BLaER1 treated with 17β-estradiol and CSF1 and Interleukin-3, amounts not matched to agents 10 nM and 100 nM (cell line): ENCODE data around the gene GMDS.

Experiments
- H3K27ac ChIP-seq, 11 experiments: shearing (Covaris generic); formaldehyde crosslinking; 2 replicates each; pipeline ENCODE4 v1.8.1; 2022
- H3K27me3 ChIP-seq, 11 experiments: shearing (Covaris generic); formaldehyde crosslinking; 2 replicates each; pipeline ENCODE4 v1.8.1; 2022
- H3K36me3 ChIP-seq, 11 experiments: shearing (Covaris generic); formaldehyde crosslinking; 2 replicates each; pipeline ENCODE4 v1.8.1; 2022
- H3K4me1 ChIP-seq, 10 experiments: shearing (Covaris generic); formaldehyde crosslinking; 2 replicates each; pipeline ENCODE4 v1.8.1; 2022
- H3K4me2 ChIP-seq, 11 experiments: shearing (Covaris generic); formaldehyde crosslinking; 2 replicates each; pipeline ENCODE4 v1.8.1; 2022
- H3K4me3 ChIP-seq, 10 experiments: shearing (Covaris generic); formaldehyde crosslinking; 2 replicates each; pipeline ENCODE4 v1.8.1; 2022
- H3K9ac ChIP-seq, 11 experiments: shearing (Covaris generic); formaldehyde crosslinking; 2 replicates each; pipeline ENCODE4 v1.8.1; 2022
- H3K9me3 ChIP-seq, 11 experiments: shearing (Covaris generic); formaldehyde crosslinking; replicated peaks in 1 of 11; 2 replicates each; pipeline ENCODE4 v1.8.1; 2022
- H4K20me1 ChIP-seq, 11 experiments: shearing (Covaris generic); formaldehyde crosslinking; 2 replicates each; pipeline ENCODE4 v1.8.1; 2022
- Cebpa-rat ChIP-seq, 11 experiments: shearing (Covaris generic); IDR thresholded peaks; 2 replicates each; pipeline ENCODE4 v1.8.1; 2022

GMDS gene

DNA sequence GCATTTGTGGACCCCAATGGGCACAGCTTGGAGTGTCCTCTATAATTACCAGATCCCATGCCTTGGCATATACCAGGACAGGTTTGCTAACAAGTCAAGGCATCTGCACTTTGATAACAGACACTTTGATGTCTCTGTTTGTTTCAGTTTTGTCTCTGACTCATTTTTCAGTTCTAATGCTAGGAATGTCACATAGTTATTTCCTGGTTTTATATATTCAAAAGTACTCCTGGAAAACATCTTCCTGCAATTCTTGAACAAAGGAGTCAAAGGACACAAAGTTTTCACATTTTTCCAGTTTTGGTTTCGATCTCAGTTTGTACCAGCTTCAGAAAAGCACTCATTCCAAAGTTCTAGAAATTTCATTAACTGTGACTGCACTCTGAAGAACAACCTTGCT lies 447.6 kb downstream of the GMDS start:
- TF ChIP-seq Cebpa-rat (IDR thresholded peaks at IDR 0.05): no peak
- Histone ChIP-seq H3K9me3 (no peaks in the 10 kb centered on the region), H3K4me3 (no peak overlapping the region), H3K4me2 (no peak overlapping the region), H3K9ac (no peak overlapping the region), H4K20me1 (no peaks in the 10 kb centered on the region; a peak in 1 of 22 replicates), H3K36me3 (no peaks in the 10 kb centered on the region), H3K4me1 (no peaks in the 10 kb centered on the region), H3K27ac (no peak overlapping the region), H3K27me3 (no peaks in the 10 kb centered on the region)

DNA sequence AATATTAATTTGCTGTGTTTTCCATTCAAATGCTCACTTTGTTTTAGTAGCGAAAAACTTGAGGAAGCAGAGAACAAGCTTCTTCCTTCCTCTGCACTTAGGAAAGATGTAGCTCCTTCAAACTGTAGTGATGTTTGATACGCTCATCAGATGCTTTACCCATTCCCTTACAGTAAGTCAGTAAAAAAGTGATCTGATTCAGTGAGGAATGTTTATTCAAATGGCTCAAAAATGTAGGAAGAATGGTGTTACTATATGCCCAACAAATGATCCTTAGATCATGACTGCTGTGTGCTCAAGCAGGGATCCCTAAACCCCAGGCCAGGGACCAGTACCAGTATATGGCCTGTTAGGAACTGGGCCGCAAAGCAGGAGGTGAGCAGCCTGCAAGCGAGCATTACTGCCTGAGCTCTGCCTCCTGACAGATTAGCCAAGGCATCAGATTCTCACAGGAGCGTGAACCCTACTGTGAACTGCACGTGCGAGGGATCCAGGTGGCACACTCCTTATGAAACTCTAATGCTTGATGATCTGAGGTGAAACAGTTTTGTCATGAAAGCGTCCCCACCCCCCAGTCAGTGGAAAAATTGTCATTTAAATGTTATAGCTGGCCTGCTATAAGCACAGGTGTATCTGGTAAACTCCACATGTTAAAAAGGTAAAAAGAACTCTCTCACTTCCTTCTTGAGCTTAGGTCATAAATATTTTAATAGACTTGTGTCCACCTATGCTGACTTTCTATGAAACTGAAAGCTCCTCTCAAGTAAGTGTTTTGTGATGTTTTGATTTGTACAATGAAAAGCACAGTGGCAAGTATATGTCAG lies 448.5 kb downstream of the GMDS start:
- H4K20me1 ChIP-seq: no peaks in the 10 kb centered on the region; a peak in 1 of 22 replicates
- no peak overlapping the region for H3K4me2 ChIP-seq
- no peak for TF ChIP-seq Cebpa-rat (IDR thresholded peaks at IDR 0.05)
- H3K27me3 ChIP-seq: no peaks in the 10 kb centered on the region
- no peaks in the 10 kb centered on the region for H3K9me3 ChIP-seq
- no peaks in the 10 kb centered on the region for H3K36me3 ChIP-seq
- no peak overlapping the region for H3K27ac ChIP-seq
- no peak overlapping the region for H3K9ac ChIP-seq
- no peaks in the 10 kb centered on the region for H3K4me1 ChIP-seq
- H3K4me3 ChIP-seq: no peak overlapping the region

DNA sequence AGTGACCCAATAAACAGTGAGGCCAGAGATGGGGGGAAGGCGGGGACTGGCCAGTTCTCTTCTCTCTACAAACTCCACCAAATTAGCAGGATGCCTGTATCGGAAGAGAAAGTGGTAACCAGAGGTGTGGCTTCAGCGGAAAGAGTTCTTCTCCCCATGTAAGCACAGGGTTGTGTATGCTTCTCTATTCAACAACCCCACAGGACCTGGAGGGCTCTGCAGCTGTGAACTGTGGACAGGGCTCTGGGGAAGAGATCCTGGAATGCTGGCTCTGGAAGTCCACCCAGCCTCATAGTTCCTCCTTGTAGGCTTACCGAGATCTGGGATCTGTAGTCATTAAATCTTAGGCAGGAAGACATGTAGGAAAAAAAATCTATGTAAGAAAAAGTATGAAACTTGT lies 449.5 kb downstream of the GMDS start:
- TF ChIP-seq Cebpa-rat (IDR thresholded peaks at IDR 0.05): no peak
- Histone ChIP-seq H3K4me2 (no peak overlapping the region), H4K20me1 (no peaks in the 10 kb centered on the region; a peak in 1 of 22 replicates), H3K27ac (no peak overlapping the region), H3K4me3 (no peak overlapping the region), H3K9me3 (no peaks in the 10 kb centered on the region), H3K9ac (no peak overlapping the region), H3K4me1 (no peaks in the 10 kb centered on the region), H3K36me3 (no peaks in the 10 kb centered on the region), H3K27me3 (no peaks in the 10 kb centered on the region)

DNA sequence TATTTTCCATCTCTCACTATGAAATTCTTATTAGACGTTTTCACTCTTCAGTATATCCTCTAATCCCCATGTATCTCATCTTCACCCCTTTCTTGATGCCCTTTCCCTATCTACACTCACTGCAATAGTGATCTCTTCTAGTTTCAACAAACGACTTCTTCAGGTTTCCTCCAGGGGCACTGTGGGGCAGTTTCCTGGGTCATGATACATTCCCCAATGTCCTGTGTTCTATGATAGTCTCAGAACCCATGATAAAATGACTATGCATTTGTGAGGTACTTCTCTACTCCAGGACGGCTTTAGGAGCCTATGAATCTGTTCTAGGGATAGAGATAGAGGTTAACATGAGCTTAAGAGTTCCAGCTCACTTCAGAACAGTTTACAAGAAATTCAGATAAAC lies 452.4 kb downstream of the GMDS start:
- TF ChIP-seq Cebpa-rat (IDR thresholded peaks at IDR 0.05): no peak
- no peaks in the 10 kb centered on the region for H3K9me3 ChIP-seq
- H3K4me2 ChIP-seq: no peak overlapping the region
- no peaks in the 10 kb centered on the region; a peak in 1 of 22 replicates for H4K20me1 ChIP-seq
- no peaks in the 10 kb centered on the region for H3K36me3 ChIP-seq
- no peak overlapping the region for H3K27ac ChIP-seq
- H3K9ac ChIP-seq: no peak overlapping the region
- H3K27me3 ChIP-seq: no peaks in the 10 kb centered on the region
- H3K4me1 ChIP-seq: no peaks in the 10 kb centered on the region
- no peak overlapping the region for H3K4me3 ChIP-seq

DNA sequence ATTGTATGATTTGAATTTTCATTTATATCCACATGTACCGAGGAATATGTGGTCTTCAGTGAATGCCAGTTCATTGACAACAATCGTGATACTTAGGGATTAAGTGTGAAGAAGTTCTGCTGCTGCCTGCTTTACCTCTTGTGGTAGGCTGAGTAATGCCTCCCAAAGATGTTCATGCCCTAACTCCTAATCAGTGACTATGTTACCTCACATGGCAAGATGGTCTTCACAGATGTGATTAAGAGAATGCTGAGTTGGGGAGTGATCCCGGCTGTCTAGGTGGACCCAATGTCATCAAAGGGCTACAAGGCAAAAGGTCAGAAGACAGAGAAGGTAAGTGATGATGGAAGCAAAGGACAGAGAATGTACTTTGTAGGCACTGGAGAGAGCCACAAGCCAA lies 454.7 kb downstream of the GMDS start:
- H4K20me1 ChIP-seq: no peaks in the 10 kb centered on the region
- TF ChIP-seq Cebpa-rat (IDR thresholded peaks at IDR 0.05): no peak
- no peaks in the 10 kb centered on the region for H3K27me3 ChIP-seq
- H3K27ac ChIP-seq: no peak overlapping the region
- H3K4me2 ChIP-seq: no peak overlapping the region
- no peaks in the 10 kb centered on the region for H3K4me1 ChIP-seq
- no peak overlapping the region for H3K9ac ChIP-seq
- no peaks in the 10 kb centered on the region for H3K9me3 ChIP-seq
- H3K36me3 ChIP-seq: no peaks in the 10 kb centered on the region
- no peak overlapping the region for H3K4me3 ChIP-seq

DNA sequence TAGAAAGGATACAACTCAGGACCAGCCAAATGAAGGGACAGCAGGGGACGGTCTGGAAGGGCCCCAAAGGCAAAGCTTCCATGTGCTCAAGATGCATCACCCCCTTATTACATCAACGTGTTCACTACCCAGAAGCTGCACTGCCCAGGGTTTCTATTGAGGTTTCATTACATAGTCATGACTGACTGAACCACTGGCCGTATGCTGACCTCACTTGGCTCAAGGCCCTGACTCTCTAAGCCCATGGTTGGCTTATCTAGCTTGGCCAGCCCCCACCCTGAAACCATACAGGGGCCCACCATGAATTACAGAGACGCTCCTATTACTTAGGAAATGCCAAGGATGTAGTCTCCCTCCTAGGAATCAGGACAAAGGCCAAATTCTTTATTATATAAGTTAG lies 456.3 kb downstream of the GMDS start:
- no peak overlapping the region for H3K4me3 ChIP-seq
- no peaks in the 10 kb centered on the region for H3K9me3 ChIP-seq
- no peaks in the 10 kb centered on the region for H3K36me3 ChIP-seq
- H3K4me1 ChIP-seq: no peaks in the 10 kb centered on the region
- TF ChIP-seq Cebpa-rat (IDR thresholded peaks at IDR 0.05): no peak
- H3K9ac ChIP-seq: no peak overlapping the region
- H3K27me3 ChIP-seq: no peaks in the 10 kb centered on the region
- H3K27ac ChIP-seq: no peak overlapping the region
- no peak overlapping the region for H3K4me2 ChIP-seq
- no peaks in the 10 kb centered on the region for H4K20me1 ChIP-seq

DNA sequence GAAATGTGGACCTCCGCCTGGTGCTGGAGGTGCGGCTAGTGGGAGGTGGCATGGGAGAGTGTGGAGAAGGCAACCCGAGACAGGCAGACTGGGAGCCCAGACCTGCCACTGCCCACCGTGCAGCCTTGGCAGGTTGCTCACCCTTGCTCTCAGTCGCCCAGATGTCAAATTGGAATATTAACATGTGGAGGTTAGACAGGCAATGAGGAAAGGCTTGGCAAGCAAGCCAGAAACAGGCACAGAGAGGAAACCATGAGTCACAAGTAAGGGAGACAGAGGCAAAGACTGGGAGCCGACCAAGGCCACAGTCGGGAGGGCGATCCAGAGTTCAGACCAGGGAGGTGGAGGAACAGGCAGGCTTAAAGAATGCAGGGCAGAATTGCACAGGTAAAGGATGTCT lies 457.5 kb downstream of the GMDS start:
- Histone ChIP-seq H3K36me3 (no peaks in the 10 kb centered on the region), H3K4me2 (no peak overlapping the region), H3K27ac (no peak overlapping the region), H3K9me3 (no peaks in the 10 kb centered on the region), H3K27me3 (no peaks in the 10 kb centered on the region), H4K20me1 (no peaks in the 10 kb centered on the region), H3K9ac (no peak overlapping the region), H3K4me1 (no peaks in the 10 kb centered on the region), H3K4me3 (no peak overlapping the region)
- TF ChIP-seq Cebpa-rat (IDR thresholded peaks at IDR 0.05): no peak

DNA sequence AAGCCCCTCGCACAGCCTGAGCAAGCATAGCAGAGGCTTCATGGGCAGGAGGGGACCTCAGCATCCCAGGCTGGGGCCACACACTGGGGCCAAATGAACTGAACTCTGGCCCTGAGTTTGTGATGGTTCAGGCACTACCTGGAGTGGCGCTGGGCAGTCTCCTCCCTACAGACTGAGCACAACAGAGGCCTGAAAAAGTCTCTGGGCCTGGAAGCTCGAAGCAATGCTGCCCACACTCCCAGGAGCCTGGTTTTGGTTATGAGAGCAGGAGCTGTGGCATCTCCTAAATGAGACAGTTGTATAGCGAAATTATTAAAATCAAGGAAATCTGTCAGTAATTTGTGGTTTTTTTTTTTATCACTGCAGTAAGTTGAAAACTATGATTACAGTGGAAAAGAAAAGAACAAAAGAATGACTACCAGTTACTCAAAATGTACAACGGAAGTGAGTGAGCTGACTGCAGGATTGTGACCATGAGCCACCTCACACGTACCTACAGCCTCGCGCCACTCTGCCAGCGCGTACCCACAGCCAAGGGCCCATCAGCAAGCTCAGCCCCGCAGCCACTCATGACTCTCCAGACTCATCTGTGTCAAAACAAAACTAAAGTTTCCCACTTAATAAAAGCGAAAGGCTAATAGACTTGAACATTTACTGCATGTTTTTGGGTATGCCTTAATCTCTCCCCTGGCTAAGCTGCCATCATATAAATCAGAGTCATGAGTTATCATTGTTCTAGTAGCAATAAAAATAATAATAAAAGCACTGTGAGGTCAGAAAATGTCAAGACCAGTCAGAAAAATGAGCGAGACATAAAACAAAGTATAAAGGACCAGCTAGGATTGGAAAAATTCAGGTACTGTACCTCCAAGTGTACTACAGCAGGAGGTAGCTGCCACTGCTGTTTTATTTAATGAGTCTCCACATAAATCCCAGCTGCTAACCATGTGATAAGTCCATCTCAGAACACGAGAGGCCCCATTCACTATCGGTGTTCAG lies 458.7 kb downstream of the GMDS start:
- Histone ChIP-seq H3K4me3 (no peak overlapping the region), H3K27ac (no peak overlapping the region), H3K27me3 (no peaks in the 10 kb centered on the region), H3K9me3 (no peaks in the 10 kb centered on the region), H3K9ac (no peak overlapping the region), H3K4me1 (no peaks in the 10 kb centered on the region), H4K20me1 (no peaks in the 10 kb centered on the region), H3K4me2 (no peak overlapping the region), H3K36me3 (no peaks in the 10 kb centered on the region)
- TF ChIP-seq Cebpa-rat (IDR thresholded peaks at IDR 0.05): no peak

DNA sequence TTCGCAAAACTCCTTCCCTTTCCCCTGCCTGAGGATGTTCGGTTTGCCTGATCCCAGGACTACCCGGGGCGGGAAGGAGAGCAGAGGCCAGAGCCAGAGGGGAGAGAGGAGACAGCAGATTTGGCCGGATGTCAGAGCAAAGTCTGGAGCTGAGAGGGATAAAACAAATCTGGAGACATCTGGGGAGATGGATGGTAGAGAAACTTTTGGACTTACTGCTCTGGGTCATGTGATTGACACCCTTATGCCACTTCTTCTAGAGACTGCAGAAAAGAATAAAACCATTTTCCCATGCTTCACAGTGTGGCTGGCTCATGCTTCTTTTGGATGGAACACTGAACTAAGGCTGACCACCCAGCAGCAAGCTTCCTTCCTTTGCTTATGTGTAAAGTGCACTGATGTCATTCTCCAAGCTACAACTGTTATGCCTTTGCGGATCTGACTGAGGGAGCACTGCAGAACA lies 461.0 kb downstream of the GMDS start:
- Histone ChIP-seq H3K4me1 (peaks cover 0 to 8% (median 5%) of the 10 kb centered on the region in 10 experiments; a peak in 8 of 20 replicates), H3K4me2 (no peak overlapping the region), H3K27me3 (no peaks in the 10 kb centered on the region), H3K36me3 (no peaks in the 10 kb centered on the region), H4K20me1 (no peaks in the 10 kb centered on the region), H3K4me3 (no peak overlapping the region), H3K27ac (no peak overlapping the region), H3K9ac (no peak overlapping the region), H3K9me3 (no peaks in the 10 kb centered on the region)
- no peak for TF ChIP-seq Cebpa-rat (IDR thresholded peaks at IDR 0.05)
